Hypothalamus (tissue), 51 donors: ENCODE measurements around the gene PRDX1.
"Not testable (repeated sequence)": the region's sequence is repeated elsewhere in the genome, so short reads cannot be mapped to it uniquely, and the experiment has no call there.

Experiments used
- DNase-seq, 51 donors: peaks; one replicate each; lab custom pipeline; 2025; lab: John Stamatoyannopoulos, UW

PRDX1 gene

DNA sequence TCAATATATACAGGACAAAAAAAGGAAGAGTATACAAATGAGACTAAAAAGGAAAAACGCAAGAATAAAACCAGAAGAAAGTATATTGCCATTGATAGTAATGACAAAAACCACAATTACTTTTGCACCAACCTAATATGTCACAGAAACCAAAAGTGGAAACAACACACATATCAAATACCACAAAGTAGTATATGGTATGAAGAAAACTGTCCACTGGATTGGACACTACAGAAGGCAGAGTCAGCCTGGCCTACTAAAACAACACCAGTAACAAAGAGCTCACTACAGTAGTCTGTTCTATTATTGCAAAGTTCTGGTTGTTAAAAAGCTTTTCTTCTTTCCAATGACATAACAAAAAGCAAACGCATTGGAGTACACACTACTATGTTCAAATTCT is 48.4 kb downstream of the PRDX1 start:
- no peak for DNase-seq

DNA sequence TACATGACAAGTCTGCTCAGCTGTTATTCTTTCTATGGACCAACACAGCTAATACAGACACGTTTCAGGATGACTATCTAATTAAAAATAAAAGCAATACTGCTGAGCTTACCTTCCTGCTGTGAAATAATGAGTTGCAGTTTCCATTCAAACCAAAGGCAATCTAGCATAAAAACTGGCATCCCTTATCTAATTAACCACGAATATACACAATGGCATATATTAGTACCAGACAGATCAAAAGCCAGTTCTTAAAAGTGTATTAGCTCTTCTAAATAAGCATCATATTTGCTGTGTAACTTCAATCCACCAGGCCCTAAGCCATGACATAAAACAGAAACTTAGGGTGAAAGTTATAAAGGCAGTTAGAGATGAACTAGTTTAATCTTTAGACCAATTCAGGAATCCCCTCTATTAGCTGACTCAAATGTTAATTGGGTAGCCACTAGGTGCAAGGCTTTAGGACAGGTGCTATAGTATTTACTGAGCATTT is 51.3 kb downstream of the PRDX1 start:
- DNase-seq, result no peak

DNA sequence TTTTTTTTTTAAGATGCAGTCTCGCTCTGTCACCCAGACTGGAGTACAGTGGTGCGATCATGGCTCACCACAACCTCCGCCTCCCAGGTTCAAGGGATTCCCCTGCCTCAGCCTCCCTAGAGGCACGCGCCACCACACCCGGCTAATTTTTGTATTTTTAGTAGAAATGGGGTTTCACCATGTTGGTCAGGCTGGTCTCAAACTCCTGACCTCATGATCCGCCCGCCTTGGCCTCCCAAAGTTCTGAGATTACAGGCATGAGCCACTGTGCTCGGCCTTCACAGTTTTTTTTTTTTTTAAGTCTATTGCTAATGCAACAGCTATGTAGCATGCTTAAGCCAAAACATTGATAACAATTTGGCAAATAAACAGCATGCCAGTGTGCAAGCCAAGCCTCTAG is 54.3 kb downstream of the PRDX1 start:
- DNase-seq, result not testable (repeated sequence)

DNA sequence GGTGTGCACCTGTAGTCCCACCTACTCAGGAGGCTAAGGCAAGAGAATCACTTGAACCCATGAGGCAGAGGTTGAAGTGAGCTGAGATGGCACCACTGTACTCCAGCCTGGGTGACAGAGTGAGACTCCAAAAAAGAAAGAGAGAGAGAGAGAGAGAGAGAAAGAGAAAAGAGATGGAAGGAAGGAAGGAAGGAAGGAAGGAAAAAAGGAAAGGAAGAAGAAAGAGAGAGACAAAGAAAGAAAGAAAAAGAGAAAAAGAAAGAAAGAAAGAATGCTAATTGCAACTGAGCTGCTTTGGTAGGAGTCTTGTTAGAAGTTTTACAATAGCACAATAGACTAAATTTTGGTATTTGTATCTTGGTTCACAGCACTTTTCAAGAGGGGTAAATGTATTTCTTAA is 56.4 kb downstream of the PRDX1 start:
- no peak for DNase-seq
